Transverse colon (tissue), 4 donors: ENCODE results near the gene NBPF1.
"Not testable (repeated sequence)": the region's sequence is repeated elsewhere in the genome, so short reads cannot be mapped to it uniquely, and the experiment has no call there.

Experiments
- CTCF ChIP-seq, 5 experiments: fragments of 200-600 bp in 3 of 5; fragments of 450-650 bp in 2 of 5; sonication (generic) in 3 of 5; IDR thresholded peaks; 1 replicate in 2 of 5; 2 replicates in 3 of 5; pipeline ENCODE4 v1.5.1; 2016 to 2017; ENCODE audit warnings: antibody characterized with exemption in 5 of 5, inconsistent platforms in 3 of 5, mild to moderate bottlenecking in 2 of 5, moderate library complexity in 1 of 5
- POLR2A ChIP-seq: fragments of 450-650 bp; IDR thresholded peaks from one replicate; pipeline ENCODE4 v1.6.1; 2016; ENCODE audit warnings: antibody characterized with exemption, mild to moderate bottlenecking, moderate library complexity
- POLR2AphosphoS5 ChIP-seq, 3 donors: sonication (generic); formaldehyde crosslinking; IDR thresholded peaks; one replicate each; pipeline ENCODE4 v1.6.1; 2016; ENCODE audit warnings: antibody characterized with exemption in 3 of 3

DNA sequence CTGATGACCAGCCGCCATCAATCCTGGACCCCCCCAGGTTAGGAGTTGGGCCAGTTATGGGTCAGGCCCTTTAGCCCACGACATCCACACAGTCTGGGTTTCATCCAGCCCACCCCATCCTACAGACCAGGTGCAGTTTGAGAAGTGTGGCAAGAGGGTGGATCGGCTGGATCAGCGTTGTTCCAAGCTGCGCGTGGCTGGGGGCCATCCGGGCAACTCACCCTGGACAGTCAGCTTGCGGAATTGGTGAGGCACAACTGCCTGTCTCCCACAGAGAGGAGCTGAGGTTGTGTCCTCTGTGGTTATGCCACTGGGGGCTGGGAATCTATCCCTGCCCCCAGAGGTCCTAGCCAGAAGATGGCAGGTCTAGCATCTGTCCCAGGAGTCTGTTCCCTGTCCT is 35.4 kb upstream of the NBPF1 start:
- TF ChIP-seq POLR2AphosphoS5 (IDR thresholded peaks at IDR 0.05); CTCF (IDR thresholded peaks at IDR 0.05); POLR2A: not testable (repeated sequence)
